ENCODE measurements around the gene MEAF6.
"Not testable (repeated sequence)": the region's sequence is repeated elsewhere in the genome, so short reads cannot be mapped to it uniquely, and the experiment has no call there.

MEAF6 gene

DNA sequence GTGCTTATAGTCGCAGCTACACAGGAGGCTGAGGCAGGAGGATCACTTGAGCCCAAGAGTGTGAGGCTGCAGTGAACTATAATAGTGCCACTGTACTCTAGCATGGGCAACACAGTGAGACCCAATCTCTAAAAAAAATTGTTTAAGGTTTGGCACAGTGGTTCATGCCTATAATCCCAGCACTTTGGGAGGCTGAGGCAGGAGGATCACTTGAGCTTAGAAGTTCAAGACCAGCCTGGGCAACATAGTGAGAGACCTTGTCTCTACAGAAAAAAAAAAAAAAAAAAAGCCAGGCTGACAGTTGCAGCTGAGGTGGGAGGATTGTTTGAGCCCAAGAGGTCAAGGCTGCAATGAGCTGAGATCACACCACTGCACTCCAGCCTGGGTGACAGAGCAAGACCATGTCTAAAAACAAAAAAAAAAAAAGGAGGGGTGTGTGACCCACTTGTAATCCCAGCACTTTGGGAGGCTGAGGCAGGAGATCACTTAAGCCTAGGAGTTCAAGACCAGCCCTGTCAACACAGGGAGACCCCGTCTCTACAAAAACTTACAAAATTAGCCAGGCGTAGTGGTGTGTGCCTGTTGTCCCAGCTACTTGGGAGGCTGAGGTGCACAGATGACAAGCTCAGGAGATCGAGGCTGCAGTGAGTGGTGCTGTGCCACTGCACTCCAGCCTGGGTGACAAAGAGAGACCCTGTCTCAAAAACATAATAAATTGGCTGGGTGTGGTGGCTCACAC is 18.0 kb upstream of the MEAF6 start:
- DNase-seq (ENCODE audit: low read depth in 1 of 2, low spot score in 1 of 2): not testable (repeated sequence)

DNA sequence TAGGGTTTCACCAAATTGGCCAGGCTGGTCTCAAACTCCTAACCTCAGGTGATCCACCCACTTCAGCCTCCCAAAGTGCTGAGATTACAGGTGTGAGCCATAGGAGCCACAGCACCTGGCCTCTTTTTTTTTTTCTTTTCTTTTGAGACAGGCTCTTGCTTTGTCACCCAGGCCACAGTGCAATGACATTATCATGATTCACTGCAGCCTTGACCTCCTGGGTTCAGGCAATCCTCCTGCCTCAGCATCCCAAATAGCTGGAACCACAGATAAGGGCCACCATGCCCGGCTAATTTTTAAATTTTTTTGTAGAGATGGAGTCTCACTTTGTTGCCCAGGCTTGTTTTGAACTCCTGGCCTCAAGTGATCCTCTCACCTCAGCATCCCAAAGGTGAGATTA is 15.3 kb upstream of the MEAF6 start:
- DNase-seq (ENCODE audit: low read depth in 1 of 2, low spot score in 1 of 2): not testable (repeated sequence)

DNA sequence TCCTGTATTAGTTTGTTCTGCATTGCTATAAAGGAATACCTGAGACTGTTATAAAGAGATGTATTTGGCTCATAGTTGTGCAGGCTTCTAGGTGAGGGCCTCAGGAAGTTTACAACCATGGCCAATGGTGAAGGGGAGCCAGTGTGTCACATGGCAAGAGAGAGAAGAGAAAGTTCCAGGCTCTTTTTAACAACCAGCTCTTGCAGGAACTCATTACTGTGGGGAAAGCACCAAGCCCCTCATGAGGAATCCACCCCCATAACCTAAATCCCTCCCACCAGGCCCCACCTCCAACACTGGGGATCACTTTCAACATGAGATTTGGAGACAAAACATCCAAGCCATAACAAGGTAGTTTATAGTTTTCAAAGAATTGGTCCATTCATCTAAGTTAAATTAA is 5.0 kb upstream of the MEAF6 start:
- no peak for DNase-seq (ENCODE audit: low read depth in 1 of 2, low spot score in 1 of 2)

DNA sequence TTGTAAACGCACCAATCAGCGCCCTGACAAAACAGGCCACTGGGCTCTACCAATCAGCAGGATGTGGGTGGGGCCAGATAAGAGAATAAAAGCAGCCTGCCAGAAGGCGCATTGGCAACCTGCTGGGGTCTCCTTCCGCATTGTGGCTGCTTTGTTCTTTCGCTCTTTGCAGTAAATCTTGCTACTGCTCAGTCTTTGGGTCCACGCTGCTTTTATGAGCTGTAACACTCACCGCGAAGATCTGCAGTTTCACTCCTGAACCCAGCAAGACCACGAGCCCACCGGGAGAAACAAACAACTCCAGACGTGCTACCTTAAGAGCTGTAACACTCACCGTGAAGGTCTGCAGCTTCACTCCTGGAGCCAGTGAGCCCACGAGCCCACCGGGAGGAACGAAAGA is 4.4 kb upstream of the MEAF6 start:
- not testable (repeated sequence) for DNase-seq (ENCODE audit: low read depth in 1 of 2, low spot score in 1 of 2)

DNA sequence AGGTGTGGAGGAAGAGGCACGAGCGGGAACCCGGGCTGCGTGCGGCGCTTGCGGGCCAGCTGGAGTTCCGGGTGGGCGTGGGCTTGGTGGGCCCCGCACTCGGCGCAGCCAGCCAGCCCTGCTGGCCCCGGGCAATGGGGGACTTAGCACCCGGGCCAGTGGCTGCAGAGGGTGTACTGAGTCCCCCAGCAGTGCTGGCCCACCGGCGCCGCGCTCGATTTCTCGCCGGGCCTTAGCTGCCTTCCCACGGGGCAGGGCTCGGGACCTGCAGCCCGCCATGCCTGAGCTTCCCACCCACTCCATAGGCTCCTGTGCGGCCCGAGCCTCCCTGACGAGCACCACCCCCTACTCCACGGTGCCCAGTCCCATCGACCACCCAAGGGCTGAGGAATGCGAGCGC is 3.7 kb upstream of the MEAF6 start:
- not testable (repeated sequence) for DNase-seq (ENCODE audit: low read depth in 1 of 2, low spot score in 1 of 2)

DNA sequence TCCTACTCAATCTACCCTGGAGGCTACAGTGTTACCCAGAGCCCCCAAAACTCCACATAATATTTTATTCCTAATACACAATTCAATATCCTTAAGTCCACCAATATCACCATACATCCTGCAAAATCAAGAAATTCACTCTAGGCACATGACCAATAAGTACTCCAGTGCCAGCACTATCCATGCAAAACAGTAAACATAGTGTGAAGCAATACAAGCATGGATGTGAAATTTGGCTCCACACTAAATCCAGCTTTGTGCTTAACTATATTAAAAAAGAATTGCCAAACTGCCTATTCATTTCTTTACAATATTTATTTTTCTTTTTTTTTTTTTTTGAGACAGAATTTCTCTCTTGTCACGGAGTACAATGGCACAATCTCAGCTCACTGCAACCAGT is 3.0 kb upstream of the MEAF6 start:
- no peak for DNase-seq (ENCODE audit: low read depth in 1 of 2, low spot score in 1 of 2)

DNA sequence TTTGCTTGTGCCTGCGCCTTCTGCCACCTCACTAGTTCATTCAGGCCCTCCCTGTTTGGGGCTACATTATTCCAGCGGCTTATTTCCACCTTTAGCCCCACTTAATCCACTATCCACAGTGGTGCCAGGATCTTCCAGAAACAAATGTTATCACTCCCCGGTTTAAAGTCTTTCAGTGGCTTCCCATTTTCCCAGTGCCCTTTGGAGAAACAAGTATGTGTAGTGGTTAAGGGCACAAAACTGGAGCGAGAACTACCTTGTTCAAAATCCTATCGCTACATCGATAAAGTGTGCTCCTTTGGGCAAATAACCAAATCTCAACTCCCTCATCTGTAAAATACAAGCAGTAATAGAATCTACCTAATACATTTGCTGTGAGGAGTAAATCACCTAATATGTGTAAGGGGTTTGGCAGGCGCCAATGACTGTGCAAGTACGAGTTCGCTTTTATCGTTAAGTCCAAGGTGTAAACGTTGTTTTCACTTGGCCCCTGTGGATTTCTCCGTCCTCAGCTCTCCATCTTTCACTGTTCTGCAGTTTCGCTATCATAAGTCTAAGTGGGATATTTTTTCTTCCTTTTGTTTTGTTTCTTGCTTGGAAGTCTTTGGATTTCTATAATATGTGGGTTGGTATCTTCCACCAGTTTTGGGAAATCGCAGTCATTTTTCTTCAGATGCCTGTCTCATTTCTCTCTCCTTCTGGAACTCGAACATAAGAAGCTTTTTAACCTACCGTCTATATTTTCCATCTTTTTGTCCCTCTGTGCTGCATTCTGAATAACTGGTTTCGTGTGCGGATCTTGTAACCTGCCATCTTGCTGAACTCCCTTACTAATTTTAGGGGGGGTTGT is 844 bp upstream of the MEAF6 start:
- DNase-seq (ENCODE audit: low read depth in 1 of 2, low spot score in 1 of 2): no peak

DNA sequence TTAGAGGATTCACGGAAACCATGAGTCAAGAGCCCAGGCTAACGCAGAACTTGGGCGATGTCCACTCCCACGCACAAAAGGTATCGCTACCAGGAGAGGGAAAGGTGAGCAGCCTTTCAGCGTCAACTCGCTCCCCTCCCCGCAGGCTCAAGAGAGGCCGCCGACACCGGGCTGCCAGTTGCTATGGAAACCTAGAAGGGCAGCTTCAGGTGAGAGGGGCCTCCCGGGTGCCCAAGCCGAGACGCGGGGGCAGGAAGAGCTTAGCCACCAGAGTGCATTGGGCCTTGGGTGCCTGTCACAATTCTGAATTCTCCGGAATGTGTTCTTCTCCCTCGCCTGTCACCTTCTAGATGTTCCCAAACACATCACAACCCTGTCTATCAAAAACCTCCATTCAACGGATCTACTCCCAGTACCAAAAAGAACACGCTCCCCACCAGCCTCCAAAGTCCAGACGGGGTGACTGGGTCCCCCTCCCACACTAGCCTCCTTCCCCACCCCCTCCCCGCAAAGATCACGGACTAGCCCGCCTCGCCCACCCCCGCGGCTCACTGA is 694 bp downstream of the MEAF6 start:
- peak; percentile 11 to 47 for DNase-seq (ENCODE audit: low read depth in 1 of 2, low spot score in 1 of 2)

DNA sequence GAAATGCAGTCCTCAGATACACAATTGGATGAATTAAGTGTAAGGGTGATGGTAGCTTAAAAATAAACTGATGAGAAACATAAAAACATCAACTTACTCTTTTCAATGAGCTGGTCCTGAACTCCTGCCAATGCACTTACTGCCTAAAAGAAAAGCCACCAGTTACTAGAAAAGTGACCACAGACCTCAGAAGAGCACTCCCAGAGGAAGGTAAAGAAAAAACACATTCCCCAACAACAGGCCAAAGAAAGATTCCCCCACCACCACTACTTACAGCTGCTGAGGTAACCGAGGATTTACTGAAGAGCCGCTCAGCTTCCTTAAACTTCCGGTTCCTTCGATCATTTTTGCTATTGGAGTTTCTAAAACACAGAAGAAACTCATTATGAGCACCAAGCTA is 5.4 kb downstream of the MEAF6 start:
- no peak for DNase-seq (ENCODE audit: low read depth in 1 of 2, low spot score in 1 of 2)

DNA sequence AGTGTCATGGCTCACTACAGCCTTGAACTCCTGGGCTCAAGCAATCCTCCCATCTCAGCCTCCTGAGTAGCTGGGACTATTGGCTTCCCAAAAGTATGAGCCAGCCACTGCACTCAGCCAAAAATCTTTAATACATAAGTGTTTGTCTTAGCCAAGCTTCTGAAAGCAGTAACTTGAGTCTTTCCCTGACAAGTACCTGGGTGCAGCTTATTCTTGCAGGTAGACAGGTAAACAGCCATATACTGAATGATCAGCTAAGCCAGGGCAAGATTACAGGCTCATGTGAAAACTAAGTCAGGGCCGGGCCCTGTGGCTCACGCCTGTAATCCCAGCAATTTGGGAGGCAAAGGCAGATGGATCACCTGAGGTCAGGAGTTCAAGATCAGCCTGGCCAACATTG is 7.8 kb downstream of the MEAF6 start:
- DNase-seq (ENCODE audit: low read depth in 1 of 2, low spot score in 1 of 2): no peak

DNA sequence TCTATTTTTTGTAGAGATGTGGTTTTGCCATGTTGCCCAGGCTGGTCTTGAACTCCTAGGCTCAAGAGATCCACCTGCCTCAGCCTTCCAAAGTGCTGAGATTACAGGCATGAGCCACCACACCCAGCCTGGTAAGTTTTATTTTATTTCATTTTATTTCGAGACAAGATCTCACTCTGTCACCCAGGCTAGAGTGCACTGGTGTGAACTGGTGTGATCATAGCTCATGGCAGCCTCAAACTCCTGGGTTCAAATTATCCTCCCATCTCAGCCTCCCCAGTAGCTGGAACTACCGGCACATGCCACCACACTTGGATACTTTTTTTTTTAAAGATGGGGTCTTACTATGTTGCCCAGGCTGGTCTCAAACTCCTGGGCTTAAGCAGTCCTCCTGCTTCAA is 11.8 kb downstream of the MEAF6 start:
- DNase-seq (ENCODE audit: low read depth in 1 of 2, low spot score in 1 of 2): not testable (repeated sequence)

DNA sequence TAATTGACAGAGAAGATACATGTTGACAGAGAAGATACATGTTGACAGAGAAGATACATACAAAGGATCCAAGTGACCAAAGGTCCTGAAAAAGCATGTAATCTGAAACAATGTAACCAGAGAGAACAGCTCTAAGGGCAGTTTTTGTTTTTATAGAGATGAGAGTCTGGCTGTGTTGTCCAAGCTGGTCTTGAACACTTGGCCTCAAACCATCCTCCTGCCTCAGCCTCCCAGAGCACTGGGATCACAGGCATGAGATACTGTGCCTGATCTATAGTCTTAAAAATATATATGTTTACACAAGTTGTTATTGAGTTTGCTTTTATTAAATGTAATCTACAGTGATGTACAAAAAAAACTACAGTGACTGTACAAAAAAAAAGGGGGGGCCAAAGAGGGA is 12.5 kb downstream of the MEAF6 start:
- no peak for DNase-seq (ENCODE audit: low read depth in 1 of 2, low spot score in 1 of 2)

DNA sequence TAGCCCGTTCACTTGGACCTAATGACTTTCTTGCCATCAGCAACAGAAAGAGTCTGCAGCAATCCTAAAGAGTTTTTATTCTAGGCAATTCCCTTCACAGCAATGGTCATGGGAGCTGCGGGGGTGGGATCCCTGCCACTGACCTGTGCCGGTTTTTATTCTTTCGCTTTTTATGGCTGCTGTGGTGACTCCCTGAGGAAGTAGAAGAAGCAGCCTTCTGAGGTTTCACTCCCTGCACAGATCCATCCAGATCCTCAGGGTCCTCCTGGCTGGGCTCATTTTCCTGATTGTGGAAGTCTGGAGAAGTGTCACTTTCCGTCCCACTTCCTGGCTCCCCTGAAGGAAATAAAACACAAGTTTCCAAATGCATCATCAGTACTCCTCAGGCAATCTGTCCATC is 12.9 kb downstream of the MEAF6 start:
- DNase-seq (ENCODE audit: low read depth in 1 of 2, low spot score in 1 of 2): no peak

DNA sequence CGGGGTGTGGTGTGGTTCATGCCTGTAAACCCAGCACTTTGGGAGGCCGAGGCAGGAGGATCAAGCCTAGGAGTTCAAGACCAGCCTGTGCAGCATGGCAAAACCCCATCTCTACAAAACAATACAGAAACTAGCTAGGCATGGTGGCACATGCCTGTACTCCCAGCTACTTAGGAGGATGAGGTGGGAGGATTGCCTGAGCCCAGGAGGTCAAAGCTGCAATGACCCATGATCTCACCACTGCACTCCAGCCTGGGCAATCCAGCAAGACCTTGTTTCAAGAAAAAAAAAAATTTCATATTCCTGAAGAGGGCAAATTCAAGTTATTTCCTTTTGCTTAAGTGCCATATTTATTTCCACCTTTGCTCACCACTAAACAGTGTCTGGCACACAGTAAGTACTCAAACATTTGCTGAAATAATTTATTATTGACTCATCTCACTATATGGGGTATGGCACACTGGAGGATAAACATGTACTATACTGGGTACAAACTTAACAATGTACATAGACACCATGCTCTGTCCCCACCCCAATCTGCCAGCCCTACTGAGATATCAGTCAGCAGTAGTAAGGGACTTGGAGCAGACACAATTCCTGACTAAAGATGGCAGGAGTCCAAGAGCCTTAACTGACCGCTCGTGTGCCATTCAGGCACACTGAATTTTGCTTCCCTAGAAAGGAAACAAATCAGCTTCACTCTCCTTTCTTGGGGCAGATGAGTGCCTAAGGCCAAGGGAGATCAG is 15.5 kb downstream of the MEAF6 start:
- DNase-seq (ENCODE audit: low read depth in 1 of 2, low spot score in 1 of 2): no peak

DNA sequence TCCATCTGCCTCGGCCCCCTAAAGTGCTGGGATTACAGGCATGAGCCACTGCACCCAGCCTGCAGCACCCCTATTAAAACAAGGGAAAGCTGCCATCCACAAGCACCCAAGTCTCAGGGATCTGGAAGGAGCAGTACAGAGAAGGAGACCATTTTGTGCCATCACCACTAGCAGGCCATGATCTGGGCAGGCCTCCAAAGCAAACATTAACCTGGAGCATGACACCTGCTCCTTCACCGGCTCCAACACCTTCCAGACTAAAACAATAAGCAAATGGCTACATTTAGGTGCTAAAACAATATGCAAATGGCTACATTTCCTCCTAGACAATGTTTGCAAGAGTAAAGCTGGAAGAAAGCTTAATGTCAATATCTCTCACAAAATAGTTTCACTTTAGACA is 16.7 kb downstream of the MEAF6 start:
- no peak for DNase-seq (ENCODE audit: low read depth in 1 of 2, low spot score in 1 of 2)

DNA sequence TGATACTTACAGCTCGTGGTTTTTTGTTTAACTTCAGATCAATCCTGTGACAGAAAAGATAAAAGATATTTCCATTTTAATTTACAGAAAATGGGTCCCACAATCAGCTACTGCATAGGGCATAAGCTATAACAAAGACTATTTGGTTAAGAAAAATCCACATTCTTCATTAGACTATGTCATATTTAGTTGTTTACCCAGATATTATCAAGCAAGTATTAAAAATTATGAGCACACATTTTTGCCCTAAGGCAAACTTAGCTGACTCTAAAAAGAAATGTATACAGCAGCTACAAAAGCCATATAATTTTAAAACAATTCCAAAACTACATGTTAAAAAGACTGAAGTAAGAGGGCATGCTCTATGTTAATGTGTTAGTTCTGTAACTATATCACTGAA is 18.7 kb downstream of the MEAF6 start:
- DNase-seq (ENCODE audit: low read depth in 1 of 2, low spot score in 1 of 2): no peak

DNA sequence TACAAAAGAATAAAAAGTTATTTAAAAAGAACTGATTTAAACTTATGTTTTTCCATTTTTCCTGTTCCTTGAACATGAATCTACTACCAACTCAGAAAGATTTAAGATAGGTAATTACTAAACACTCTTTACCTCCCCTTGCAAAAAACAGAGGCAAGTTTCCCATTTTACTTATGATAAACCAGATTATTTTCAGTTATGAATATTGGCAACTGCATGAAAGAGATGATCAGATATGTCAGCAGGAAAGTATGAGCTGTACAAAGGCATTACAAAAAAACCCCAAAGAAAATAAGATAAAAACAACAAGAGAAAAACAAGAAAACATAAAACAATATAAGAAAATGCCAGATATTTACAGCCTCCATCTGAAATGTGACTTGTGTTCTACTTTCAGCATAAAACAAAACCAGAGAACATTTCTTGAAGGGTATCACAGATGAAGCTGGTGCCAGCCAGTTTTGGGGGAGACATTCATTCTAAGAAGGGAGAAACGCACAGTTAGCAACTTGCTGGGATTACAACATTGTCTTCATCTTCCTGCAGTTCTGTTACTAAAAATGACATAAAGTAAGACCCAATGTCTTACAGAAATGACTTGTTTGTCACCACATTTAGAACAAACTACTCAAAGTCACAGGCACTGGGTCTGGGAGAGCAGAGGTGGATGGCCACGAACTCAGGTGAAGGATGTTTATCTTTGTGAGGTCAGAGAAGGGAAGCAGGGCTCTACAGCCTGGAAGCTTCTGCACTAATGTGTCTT is 21.0 kb downstream of the MEAF6 start:
- DNase-seq (ENCODE audit: low read depth in 1 of 2, low spot score in 1 of 2): no peak

DNA sequence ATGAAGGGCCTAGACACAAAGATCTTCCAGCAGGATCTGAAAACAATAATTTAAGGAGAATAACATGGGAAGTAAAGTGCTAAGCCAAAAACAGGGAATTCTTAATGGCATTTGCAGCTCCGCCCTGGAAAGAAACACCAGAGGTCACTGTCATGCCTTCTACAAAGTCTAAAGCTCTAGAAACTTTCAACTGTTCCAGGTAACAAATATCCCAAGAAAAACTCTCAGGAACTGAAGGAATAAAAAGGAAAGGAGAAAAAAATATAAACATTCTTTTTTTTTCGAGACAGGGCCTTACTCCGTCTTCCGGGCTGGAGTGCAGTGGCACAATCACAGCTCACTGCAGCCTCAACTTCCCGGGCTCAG is 27.0 kb downstream of the MEAF6 start:
- DNase-seq (ENCODE audit: low read depth in 1 of 2, low spot score in 1 of 2): no peak

DNA sequence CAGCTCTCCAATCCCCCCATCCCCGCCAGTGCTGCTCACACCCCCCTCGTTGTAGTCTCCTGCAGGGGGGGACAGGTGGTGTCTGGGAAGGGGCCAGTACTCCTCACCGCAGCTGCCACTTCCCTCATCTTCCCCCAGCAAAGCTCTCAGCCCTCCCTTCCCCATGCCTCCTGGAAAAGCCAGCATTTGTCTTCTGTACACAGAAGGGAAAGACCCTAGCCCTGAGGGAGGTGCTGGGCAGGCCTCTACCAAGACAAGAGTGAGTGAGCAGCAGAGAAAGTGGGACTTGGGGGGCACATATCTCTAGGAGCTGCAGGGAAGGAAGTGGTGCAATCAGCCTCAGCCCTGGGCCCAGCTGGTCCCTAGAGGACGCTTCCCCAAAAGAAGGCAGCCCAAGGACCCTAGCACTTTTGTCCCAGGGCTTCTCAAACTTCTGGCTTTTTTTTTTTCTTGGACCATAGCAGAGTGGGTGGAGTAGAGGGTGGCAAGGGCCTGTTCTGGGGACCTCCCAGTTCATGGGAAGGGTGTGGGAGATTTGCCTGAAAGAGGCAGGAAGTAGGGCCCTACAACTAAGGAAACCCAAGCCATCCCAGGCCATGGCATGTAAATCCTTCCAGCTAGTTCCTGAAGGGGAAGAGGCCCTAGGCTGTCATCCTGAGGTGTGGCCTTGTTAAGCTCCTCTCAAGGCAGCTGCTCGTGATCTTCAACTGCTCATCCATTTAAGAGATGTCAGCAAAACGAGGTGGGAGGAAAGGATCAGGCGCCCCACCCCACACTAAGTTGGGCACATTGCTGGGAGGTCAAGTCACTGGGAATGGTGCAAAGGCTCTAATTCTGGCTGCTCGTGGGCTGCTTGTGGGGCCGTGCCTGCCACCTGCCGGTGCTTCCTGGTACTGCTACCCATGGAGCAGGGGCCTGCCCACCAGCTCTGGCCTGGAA is 27.6 kb downstream of the MEAF6 start:
- peak; percentile 61 to 74 for DNase-seq (ENCODE audit: low read depth in 1 of 2, low spot score in 1 of 2)

All from stimulated activated CD4-positive, alpha-beta T cell treated with anti-CD3 and anti-CD28 coated beads, Interleukin-15, amount 100 ng/mL, for 1 hour (primary cell).